HEK293 (cell line): ENCODE measurements around the gene OSBPL1A.

Experiments used
- KLF16 ChIP-seq: fragments of 450-650 bp; formaldehyde crosslinking; IDR thresholded peaks from 2 replicates; pipeline ENCODE4 v1.5.1; 2017; ENCODE audit warnings: missing biosample characterization, missing genetic modification characterization
- KLF17 ChIP-seq: fragments of 450-650 bp; formaldehyde crosslinking; IDR thresholded peaks from 2 replicates; pipeline ENCODE4 v1.5.1; 2016; ENCODE audit warnings: missing biosample characterization, missing genetic modification characterization
- MYNN ChIP-seq: fragments of 450-650 bp; formaldehyde crosslinking; IDR thresholded peaks from 2 replicates; pipeline ENCODE4 v1.5.1; 2016; ENCODE audit warnings: missing biosample characterization, missing genetic modification characterization, borderline replicate concordance
- MZF1 ChIP-seq: fragments of 450-650 bp; formaldehyde crosslinking; IDR thresholded peaks from 2 replicates; pipeline ENCODE4 v1.5.1; 2017; ENCODE audit warnings: missing biosample characterization, missing genetic modification characterization, borderline replicate concordance
- OVOL3 ChIP-seq: fragments of 450-650 bp; formaldehyde crosslinking; IDR thresholded peaks from 2 replicates; pipeline ENCODE4 v1.5.1; 2016; ENCODE audit warnings: missing biosample characterization, missing genetic modification characterization
- SALL2 ChIP-seq: fragments of 450-650 bp; formaldehyde crosslinking; IDR thresholded peaks from 2 replicates; pipeline ENCODE4 v1.5.0; 2017; ENCODE audit warnings: missing biosample characterization, mild to moderate bottlenecking, missing genetic modification characterization, borderline replicate concordance
- SP3 ChIP-seq: fragments of 450-650 bp; formaldehyde crosslinking; IDR thresholded peaks from 2 replicates; pipeline ENCODE4 v1.5.1; 2016; ENCODE audit warnings: missing biosample characterization, missing genetic modification characterization
- WT1 ChIP-seq: fragments of 450-650 bp; formaldehyde crosslinking; IDR thresholded peaks from 2 replicates; pipeline ENCODE4 v1.5.1; 2016; ENCODE audit warnings: missing biosample characterization, missing genetic modification characterization
- YY2 ChIP-seq: fragments of 450-650 bp; formaldehyde crosslinking; IDR thresholded peaks from 2 replicates; pipeline ENCODE4 v1.5.1; 2016; ENCODE audit warnings: missing biosample characterization, missing genetic modification characterization
- ZNF10 ChIP-seq: fragments of 450-650 bp; formaldehyde crosslinking; IDR thresholded peaks from 2 replicates; pipeline ENCODE4 v1.5.1; 2017; ENCODE audit warnings: missing biosample characterization, missing genetic modification characterization
- ZNF155 ChIP-seq: fragments of 450-650 bp; formaldehyde crosslinking; IDR thresholded peaks from 2 replicates; pipeline ENCODE4 v1.5.1; 2016; ENCODE audit warnings: missing biosample characterization, missing genetic modification characterization
- ZNF174 ChIP-seq: fragments of 450-650 bp; formaldehyde crosslinking; IDR thresholded peaks from 2 replicates; pipeline ENCODE4 v1.5.0; 2017; ENCODE audit warnings: missing biosample characterization, mild to moderate bottlenecking, missing genetic modification characterization
- ZNF175 ChIP-seq: fragments of 450-650 bp; formaldehyde crosslinking; IDR thresholded peaks from 2 replicates; pipeline ENCODE4 v1.5.1; 2016; ENCODE audit warnings: missing biosample characterization, missing genetic modification characterization
- ZNF202 ChIP-seq: fragments of 450-650 bp; formaldehyde crosslinking; IDR thresholded peaks from 2 replicates; pipeline ENCODE4 v1.5.1; 2016; ENCODE audit warnings: missing biosample characterization, missing genetic modification characterization, borderline replicate concordance
- ZNF214 ChIP-seq: fragments of 450-650 bp; formaldehyde crosslinking; IDR thresholded peaks from 2 replicates; pipeline ENCODE4 v1.5.1; 2017; ENCODE audit warnings: missing biosample characterization, mild to moderate bottlenecking, missing genetic modification characterization, borderline replicate concordance
- ZNF266 ChIP-seq: fragments of 450-650 bp; formaldehyde crosslinking; IDR thresholded peaks from 2 replicates; pipeline ENCODE4 v1.5.1; 2016; ENCODE audit warnings: missing biosample characterization, missing genetic modification characterization, low read depth
- ZNF335 ChIP-seq: fragments of 450-650 bp; formaldehyde crosslinking; conservative IDR thresholded peaks from 2 replicates; pipeline ENCODE4 v1.5.1; 2016; ENCODE audit warnings: missing biosample characterization, missing genetic modification characterization
- ZNF350 ChIP-seq: fragments of 450-650 bp; formaldehyde crosslinking; IDR thresholded peaks from 2 replicates; pipeline ENCODE4 v1.5.0; 2017; ENCODE audit warnings: missing biosample characterization, mild to moderate bottlenecking, missing genetic modification characterization
- ZNF404 ChIP-seq: fragments of 450-650 bp; formaldehyde crosslinking; IDR thresholded peaks from 2 replicates; pipeline ENCODE4 v1.5.1; 2017; ENCODE audit warnings: missing biosample characterization, missing genetic modification characterization
- ZNF416 ChIP-seq: fragments of 450-650 bp; formaldehyde crosslinking; IDR thresholded peaks from 2 replicates; pipeline ENCODE4 v1.5.1; 2016; ENCODE audit warnings: missing biosample characterization, missing genetic modification characterization
- ZNF423 ChIP-seq: fragments of 450-650 bp; formaldehyde crosslinking; IDR thresholded peaks from 2 replicates; pipeline ENCODE4 v1.5.1; 2016; ENCODE audit warnings: missing biosample characterization, missing genetic modification characterization
- ZNF521 ChIP-seq: fragments of 450-650 bp; formaldehyde crosslinking; IDR thresholded peaks from 2 replicates; pipeline ENCODE4 v1.5.1; 2017; ENCODE audit warnings: missing biosample characterization, mild to moderate bottlenecking, missing genetic modification characterization
- ZNF571 ChIP-seq: fragments of 450-650 bp; formaldehyde crosslinking; IDR thresholded peaks from 2 replicates; pipeline ENCODE4 v1.5.0; 2017; ENCODE audit warnings: missing biosample characterization, missing genetic modification characterization
- ZNF585B ChIP-seq: fragments of 450-650 bp; formaldehyde crosslinking; IDR thresholded peaks from 2 replicates; pipeline ENCODE4 v1.5.1; 2016; ENCODE audit warnings: missing biosample characterization, missing genetic modification characterization
- ZNF600 ChIP-seq: fragments of 450-650 bp; formaldehyde crosslinking; IDR thresholded peaks from 2 replicates; pipeline ENCODE4 v1.5.1; 2016; ENCODE audit warnings: missing biosample characterization, missing genetic modification characterization
- ZNF670 ChIP-seq: fragments of 450-650 bp; formaldehyde crosslinking; IDR thresholded peaks from 2 replicates; pipeline ENCODE4 v1.5.1; 2016; ENCODE audit warnings: missing biosample characterization, missing genetic modification characterization, low read depth
- ZNF707 ChIP-seq: fragments of 450-650 bp; formaldehyde crosslinking; IDR thresholded peaks from 2 replicates; pipeline ENCODE4 v1.5.1; 2016; ENCODE audit warnings: missing biosample characterization, missing genetic modification characterization
- ZNF785 ChIP-seq: fragments of 450-650 bp; formaldehyde crosslinking; IDR thresholded peaks from 2 replicates; pipeline ENCODE4 v1.5.1; 2016; ENCODE audit warnings: missing biosample characterization, missing genetic modification characterization
- ZSCAN18 ChIP-seq: fragments of 450-650 bp; formaldehyde crosslinking; IDR thresholded peaks from 2 replicates; pipeline ENCODE4 v1.5.1; 2016; ENCODE audit warnings: missing biosample characterization, missing genetic modification characterization
- ZSCAN4 ChIP-seq: fragments of 450-650 bp; formaldehyde crosslinking; IDR thresholded peaks from 2 replicates; pipeline ENCODE4 v1.5.1; 2017; ENCODE audit warnings: missing biosample characterization, missing genetic modification characterization
- TF ChIP-seq, protein P1 (sequence below): fragments of 450-650 bp; formaldehyde crosslinking; IDR thresholded peaks from 2 replicates; pipeline ENCODE4 v1.5.1; 2016; ENCODE audit warnings: missing biosample characterization, missing genetic modification characterization
- TF ChIP-seq, protein P2 (sequence below): fragments of 450-650 bp; formaldehyde crosslinking; IDR thresholded peaks from 2 replicates; pipeline ENCODE4 v1.5.1; 2016; ENCODE audit warnings: missing biosample characterization, missing genetic modification characterization

OSBPL1A gene

GRCh38 chr18:24397694-24398368 is at the start of gene OSBPL1A (continued):
- TF ChIP-seq, protein P1, sequence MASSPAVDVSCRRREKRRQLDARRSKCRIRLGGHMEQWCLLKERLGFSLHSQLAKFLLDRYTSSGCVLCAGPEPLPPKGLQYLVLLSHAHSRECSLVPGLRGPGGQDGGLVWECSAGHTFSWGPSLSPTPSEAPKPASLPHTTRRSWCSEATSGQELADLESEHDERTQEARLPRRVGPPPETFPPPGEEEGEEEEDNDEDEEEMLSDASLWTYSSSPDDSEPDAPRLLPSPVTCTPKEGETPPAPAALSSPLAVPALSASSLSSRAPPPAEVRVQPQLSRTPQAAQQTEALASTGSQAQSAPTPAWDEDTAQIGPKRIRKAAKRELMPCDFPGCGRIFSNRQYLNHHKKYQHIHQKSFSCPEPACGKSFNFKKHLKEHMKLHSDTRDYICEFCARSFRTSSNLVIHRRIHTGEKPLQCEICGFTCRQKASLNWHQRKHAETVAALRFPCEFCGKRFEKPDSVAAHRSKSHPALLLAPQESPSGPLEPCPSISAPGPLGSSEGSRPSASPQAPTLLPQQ (tag by site-specific recombination): peak; percentile 49
- TF ChIP-seq ZNF785 (tag by site-specific recombination) (no peak), MZF1 (no peak), ZNF155 (tag by site-specific recombination) (no peak), SALL2 (tag by site-specific recombination) (no peak), ZNF350 (no peak), ZSCAN4 (tag by site-specific recombination) (no peak), ZNF335 (no peak), ZNF571 (tag by site-specific recombination) (no peak), ZNF175 (no peak), ZNF670 (tag by site-specific recombination) (no peak), ZSCAN18 (tag by site-specific recombination) (no peak), ZNF404 (tag by site-specific recombination) (no peak), ZNF214 (tag by site-specific recombination) (no peak), ZNF521 (tag by site-specific recombination) (no peak), SP3 (peak; percentile 98), ZNF423 (tag by site-specific recombination) (no peak), ZNF10 (no peak), ZNF707 (tag by site-specific recombination) (no peak), KLF16 (peak; percentile 97), KLF17 (tag by site-specific recombination) (peak; percentile 75), YY2 (no peak), MYNN (tag by site-specific recombination) (peak; percentile 90), ZNF585B (tag by site-specific recombination) (no peak), ZNF600 (tag by site-specific recombination) (no peak), WT1 (tag by site-specific recombination) (peak; percentile 45), ZNF202 (tag by site-specific recombination) (no peak), ZNF266 (tag by site-specific recombination) (no peak), ZNF416 (tag by site-specific recombination) (no peak), OVOL3 (tag by site-specific recombination) (no peak), ZNF174 (no peak)
- TF ChIP-seq, protein P2, sequence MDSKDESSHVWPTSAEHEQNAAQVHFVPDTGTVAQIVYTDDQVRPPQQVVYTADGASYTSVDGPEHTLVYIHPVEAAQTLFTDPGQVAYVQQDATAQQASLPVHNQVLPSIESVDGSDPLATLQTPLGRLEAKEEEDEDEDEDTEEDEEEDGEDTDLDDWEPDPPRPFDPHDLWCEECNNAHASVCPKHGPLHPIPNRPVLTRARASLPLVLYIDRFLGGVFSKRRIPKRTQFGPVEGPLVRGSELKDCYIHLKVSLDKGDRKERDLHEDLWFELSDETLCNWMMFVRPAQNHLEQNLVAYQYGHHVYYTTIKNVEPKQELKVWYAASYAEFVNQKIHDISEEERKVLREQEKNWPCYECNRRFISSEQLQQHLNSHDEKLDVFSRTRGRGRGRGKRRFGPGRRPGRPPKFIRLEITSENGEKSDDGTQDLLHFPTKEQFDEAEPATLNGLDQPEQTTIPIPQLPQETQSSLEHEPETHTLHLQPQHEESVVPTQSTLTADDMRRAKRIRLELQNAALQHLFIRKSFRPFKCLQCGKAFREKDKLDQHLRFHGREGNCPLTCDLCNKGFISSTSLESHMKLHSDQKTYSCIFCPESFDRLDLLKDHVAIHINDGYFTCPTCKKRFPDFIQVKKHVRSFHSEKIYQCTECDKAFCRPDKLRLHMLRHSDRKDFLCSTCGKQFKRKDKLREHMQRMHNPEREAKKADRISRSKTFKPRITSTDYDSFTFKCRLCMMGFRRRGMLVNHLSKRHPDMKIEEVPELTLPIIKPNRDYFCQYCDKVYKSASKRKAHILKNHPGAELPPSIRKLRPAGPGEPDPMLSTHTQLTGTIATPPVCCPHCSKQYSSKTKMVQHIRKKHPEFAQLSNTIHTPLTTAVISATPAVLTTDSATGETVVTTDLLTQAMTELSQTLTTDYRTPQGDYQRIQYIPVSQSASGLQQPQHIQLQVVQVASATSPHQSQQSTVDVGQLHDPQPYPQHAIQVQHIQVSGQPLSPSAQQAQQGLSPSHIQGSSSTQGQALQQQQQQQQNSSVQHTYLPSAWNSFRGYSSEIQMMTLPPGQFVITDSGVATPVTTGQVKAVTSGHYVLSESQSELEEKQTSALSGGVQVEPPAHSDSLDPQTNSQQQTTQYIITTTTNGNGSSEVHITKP (tag by site-specific recombination): peak; percentile 7
